Thoracic aorta (tissue), 2 donors: Measurements from ENCODE around the gene NACC1. TPM values are rescaled to one million over a fixed set of nuclear protein-coding genes. Genes with fewer than 3 reads are reported as not detected.

Experiments used
- ATAC-seq: fragments of 150-250 bp; one replicate; pipeline ENCODE4 v1.8.0; 2017; ENCODE audit warnings: low read depth; ENCODE audit not compliant: insufficient number of reproducible peaks, low FRiP score
- DNase-seq: peaks from one replicate; pipeline ENCODE4 v3.0.0-alpha.2; 2020; ENCODE audit warnings: low spot score
- H3K27ac ChIP-seq, 2 donors: fragments of 200-600 bp; sonication (generic); 1 replicate in 1 of 2; 2 replicates in 1 of 2; pipeline ENCODE4 v1.5.1; 2016; ENCODE audit warnings: mild to moderate bottlenecking in 2 of 2, moderate library complexity in 2 of 2
- H3K27me3 ChIP-seq: fragments of 200-600 bp; sonication (generic); replicated peaks from 2 replicates; pipeline ENCODE4 v1.6.0; 2016; ENCODE audit warnings: mild to moderate bottlenecking; ENCODE audit not compliant: insufficient read depth
- H3K36me3 ChIP-seq: fragments of 200-600 bp; sonication (generic); one replicate; pipeline ENCODE4 v1.5.1; 2016
- H3K4me1 ChIP-seq, 2 donors: fragments of 200-600 bp; sonication (generic); 1 replicate in 1 of 2; 2 replicates in 1 of 2; pipeline versions ENCODE4 v1.5.1 to v1.6.0; 2016; ENCODE audit warnings: low read depth in 2 of 2, mild to moderate bottlenecking in 1 of 2; ENCODE audit not compliant: control insufficient read depth in 1 of 2
- H3K4me3 ChIP-seq: fragments of 200-600 bp; sonication (generic); 2 replicates; pipeline ENCODE4 v1.5.1; 2016; ENCODE audit warnings: mild to moderate bottlenecking
- H3K9me3 ChIP-seq: fragments of 200-600 bp; sonication (generic); 2 replicates; pipeline ENCODE4 v1.5.1; 2016
- total RNA-seq, 2 donors: library from RNA; depleted of rRNA; stranded (reverse); fragments of >200 nt; gene quantifications; one replicate each; pipeline versions ENCODE4 v1.1.0 to v1.2.3, GENCODE V29; 2016
- TF ChIP-seq, protein P1 (sequence below): fragments of 200-600 bp; sonication (generic); IDR thresholded peaks from one replicate; pipeline ENCODE4 v1.5.1; 2019; ENCODE audit warnings: antibody characterized with exemption

NACC1 gene
- total RNA-seq, 2 donors from 2014 or later = 27.2 to 28.8 TPM

DNA sequence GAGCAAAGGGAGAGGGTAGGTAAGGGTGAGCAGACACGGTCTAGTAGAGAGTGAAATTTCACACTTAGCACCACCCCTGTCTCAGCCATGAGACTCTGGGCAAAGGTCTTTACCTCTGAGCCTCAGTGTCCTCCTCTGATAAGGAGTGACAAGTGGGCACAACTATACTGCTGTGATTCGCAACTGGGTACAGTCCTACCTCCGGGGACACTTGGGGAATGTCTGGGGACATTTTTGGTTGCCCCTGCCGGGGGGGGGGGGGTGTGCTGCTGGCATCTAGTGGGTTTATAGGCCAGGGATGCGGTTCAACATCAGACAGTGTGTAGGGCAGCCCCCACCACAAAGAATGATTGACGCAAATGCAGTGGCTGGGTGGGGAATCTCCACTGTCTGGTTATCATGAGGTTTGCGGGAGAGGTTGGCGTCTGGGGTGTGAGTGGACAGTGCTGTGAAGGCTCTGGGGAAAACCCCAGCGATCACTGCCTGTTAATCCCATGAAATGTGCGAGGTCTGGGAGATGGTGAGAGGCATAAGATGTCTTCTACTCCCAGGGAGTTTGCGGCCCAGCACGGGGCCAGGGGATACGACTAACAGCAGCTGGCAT lies 4.3 kb downstream of the NACC1 start:
- no peaks in the 10 kb centered on the region for H3K36me3 ChIP-seq
- H3K9me3 ChIP-seq = no peaks in the 10 kb centered on the region
- DNase-seq (no peak), ATAC-seq (no peak)
- no peaks in the 10 kb centered on the region for H3K27me3 ChIP-seq
- H3K4me3 ChIP-seq = no peak overlapping the region
- no peak overlapping the region for H3K27ac ChIP-seq
- H3K4me1 ChIP-seq = peaks cover 7 to 25% of the 10 kb centered on the region in 2 donors
- TF ChIP-seq, protein P1, sequence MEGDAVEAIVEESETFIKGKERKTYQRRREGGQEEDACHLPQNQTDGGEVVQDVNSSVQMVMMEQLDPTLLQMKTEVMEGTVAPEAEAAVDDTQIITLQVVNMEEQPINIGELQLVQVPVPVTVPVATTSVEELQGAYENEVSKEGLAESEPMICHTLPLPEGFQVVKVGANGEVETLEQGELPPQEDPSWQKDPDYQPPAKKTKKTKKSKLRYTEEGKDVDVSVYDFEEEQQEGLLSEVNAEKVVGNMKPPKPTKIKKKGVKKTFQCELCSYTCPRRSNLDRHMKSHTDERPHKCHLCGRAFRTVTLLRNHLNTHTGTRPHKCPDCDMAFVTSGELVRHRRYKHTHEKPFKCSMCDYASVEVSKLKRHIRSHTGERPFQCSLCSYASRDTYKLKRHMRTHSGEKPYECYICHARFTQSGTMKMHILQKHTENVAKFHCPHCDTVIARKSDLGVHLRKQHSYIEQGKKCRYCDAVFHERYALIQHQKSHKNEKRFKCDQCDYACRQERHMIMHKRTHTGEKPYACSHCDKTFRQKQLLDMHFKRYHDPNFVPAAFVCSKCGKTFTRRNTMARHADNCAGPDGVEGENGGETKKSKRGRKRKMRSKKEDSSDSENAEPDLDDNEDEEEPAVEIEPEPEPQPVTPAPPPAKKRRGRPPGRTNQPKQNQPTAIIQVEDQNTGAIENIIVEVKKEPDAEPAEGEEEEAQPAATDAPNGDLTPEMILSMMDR = no peak

DNA sequence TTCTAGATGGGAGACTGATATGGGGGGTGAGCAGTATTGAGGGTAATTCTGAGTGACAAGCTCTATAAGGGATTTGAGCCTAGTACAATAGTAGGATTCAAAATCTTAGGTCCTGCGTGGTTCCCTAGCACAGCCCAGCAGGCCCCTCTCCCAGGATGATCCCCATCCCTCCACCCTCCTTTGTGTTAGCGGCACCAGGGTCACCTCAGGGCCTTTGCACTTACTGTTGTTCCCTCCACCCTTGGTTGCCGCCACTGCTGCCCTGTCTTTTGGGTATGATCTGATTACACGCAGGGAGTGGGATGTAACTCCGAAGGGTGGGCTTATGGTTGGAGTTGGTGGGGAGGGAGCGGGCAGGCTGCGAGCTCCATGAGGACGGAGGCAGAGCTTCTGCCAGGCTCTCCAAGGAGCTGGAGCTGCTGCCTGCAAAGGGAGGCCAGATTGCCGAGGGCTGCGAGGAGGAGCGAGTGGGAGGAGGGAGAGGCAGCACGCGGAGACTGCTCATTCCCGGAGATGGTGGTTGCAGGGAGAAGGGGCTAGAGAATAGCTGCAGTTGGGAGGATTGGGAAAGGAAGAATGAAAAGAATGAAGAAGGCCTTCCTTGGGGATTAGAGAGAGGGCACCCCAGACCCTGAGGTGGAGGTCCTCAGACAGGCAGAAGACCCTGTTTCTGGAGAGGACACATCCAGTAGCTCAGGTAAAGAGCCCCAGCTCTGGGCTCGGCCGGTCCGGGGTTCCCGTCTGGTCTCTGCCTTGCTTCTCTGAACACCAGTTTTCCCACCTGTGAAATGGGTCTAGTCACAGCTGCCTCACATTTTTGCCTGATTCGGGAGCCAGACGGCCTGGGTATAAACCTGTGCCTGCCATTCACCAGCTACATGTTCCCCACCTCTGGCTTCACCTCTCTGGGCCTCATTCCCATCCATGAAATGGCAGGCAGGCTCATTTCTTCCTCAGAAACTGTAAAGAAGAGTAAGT lies 5.2 kb downstream of the NACC1 start:
- TF ChIP-seq, protein P1 = no peak
- Histone ChIP-seq H3K27me3 (no peaks in the 10 kb centered on the region), H3K4me3 (no peak overlapping the region), H3K27ac (no peak overlapping the region), H3K4me1 (peaks cover 7 to 21% of the 10 kb centered on the region in 2 donors), H3K9me3 (no peaks in the 10 kb centered on the region), H3K36me3 (no peaks in the 10 kb centered on the region)
- ATAC-seq (no peak), DNase-seq (no peak)

DNA sequence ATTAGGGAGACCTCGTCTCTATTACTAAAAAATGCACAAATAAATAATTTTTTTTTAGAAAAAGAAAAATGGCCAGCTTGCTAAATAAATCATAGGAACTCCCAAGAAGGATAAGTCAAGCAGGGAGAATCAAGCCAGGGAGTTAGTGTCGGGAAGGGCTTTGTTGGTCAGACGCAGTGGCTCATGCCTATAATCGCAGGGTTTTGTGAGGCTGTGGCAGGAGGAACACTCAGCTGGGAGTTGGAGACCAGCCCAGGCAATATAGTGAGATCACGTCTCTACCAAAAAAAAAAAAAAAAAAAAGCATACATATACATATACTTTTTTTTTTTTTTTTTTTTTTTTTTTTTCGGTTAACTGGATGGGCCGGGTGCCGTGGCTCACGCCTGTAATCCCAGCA lies 9.0 kb downstream of the NACC1 start:
- no peak for ATAC-seq
- H3K27ac ChIP-seq = no peak overlapping the region
- no peaks in the 10 kb centered on the region for H3K4me1 ChIP-seq
- TF ChIP-seq, protein P1 = no peak
- no peak overlapping the region for H3K4me3 ChIP-seq
- no peaks in the 10 kb centered on the region for H3K27me3 ChIP-seq
- no peaks in the 10 kb centered on the region for H3K36me3 ChIP-seq
- H3K9me3 ChIP-seq = no peaks in the 10 kb centered on the region
- no peak for DNase-seq

DNA sequence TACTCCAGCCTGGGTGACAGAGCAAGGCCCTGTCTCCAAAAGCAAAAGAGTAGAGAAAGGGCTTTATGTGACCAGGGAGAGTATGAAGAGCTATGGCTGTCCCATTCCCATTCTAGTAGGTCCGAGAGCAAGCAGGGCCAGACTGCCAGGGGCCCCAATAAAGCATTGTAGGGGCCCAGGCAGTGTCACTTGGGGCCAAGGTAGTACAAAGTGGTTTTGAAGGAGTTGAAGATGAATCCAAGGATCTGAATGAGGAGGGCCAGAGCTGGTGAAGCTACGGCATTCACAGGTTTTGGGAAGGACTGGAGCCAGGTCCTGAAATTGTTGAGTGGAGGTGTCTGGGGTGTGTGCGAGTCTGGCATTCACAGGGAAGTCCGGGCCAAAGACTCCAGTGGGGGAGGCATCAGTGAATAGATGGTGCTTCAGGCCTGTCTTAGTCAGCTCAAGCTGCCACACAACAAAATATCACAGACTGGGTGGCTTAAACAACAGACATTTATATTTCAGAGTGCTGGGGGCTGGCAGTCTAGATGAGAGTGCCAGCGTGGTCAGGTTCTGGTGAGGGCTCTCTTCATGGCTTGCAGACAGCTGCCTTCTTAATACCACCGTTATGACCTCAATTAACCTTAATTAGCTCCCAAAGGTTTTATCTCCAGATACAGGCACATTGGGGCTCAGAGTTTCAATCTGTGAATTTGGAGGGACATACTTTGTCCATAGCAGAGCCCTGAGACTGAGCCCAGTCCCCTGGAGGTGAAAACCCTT lies 9.9 kb downstream of the NACC1 start:
- Histone ChIP-seq H3K9me3 (no peaks in the 10 kb centered on the region), H3K36me3 (no peaks in the 10 kb centered on the region), H3K4me3 (no peak overlapping the region), H3K27ac (no peak overlapping the region), H3K27me3 (no peaks in the 10 kb centered on the region), H3K4me1 (no peaks in the 10 kb centered on the region)
- DNase-seq = no peak
- TF ChIP-seq, protein P1 = no peak
- ATAC-seq = no peak

DNA sequence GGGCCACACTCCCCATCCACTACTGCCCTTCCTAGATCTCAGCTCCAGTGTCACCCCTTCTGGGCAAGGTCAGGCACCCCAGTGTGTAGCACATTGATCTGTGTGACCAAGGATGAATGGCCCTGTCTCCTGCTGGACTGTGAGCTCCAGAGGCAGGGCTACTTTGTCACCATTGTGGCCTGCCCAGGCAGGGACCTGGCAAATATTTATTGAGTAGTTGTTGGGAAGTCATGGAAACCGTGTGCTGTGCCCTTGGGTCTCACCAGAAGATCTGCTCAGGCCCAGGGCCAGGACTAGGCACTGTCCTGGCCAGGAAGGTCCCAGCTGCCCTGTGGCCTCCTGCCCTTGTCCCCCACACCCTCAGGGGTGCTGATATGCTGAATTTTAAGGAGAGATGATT lies 10.5 kb downstream of the NACC1 start:
- no peaks in the 10 kb centered on the region for H3K4me1 ChIP-seq
- H3K27ac ChIP-seq = no peak overlapping the region
- H3K27me3 ChIP-seq = no peaks in the 10 kb centered on the region
- no peaks in the 10 kb centered on the region for H3K9me3 ChIP-seq
- no peak for ATAC-seq
- no peak overlapping the region for H3K4me3 ChIP-seq
- TF ChIP-seq, protein P1 = no peak
- no peak for DNase-seq
- H3K36me3 ChIP-seq = no peaks in the 10 kb centered on the region
